Left ventricle myocardium inferior (tissue), 1 donor: ENCODE data around the gene GRM7. TPM values are rescaled to one million over a fixed set of nuclear protein-coding genes. Genes with fewer than 3 reads are reported as not detected.

Experiments
- DNase-seq: peaks from one replicate; pipeline ENCODE4 v3.0.0-alpha.2; 2020
- H3K27ac ChIP-seq: fragments of 200-600 bp; replicated peaks from 2 replicates; pipeline ENCODE4 v1.8.0; 2021
- H3K27me3 ChIP-seq: fragments of 200-600 bp; 2 replicates; pipeline ENCODE4 v1.8.0; 2021; ENCODE audit warnings: low read depth
- H3K36me3 ChIP-seq: fragments of 200-600 bp; 2 replicates; pipeline ENCODE4 v1.8.0; 2021
- H3K4me1 ChIP-seq: fragments of 200-600 bp; 2 replicates; pipeline ENCODE4 v1.8.0; 2021
- H3K4me3 ChIP-seq: fragments of 200-600 bp; 2 replicates; pipeline ENCODE4 v1.8.0; 2021; ENCODE audit warnings: mild to moderate bottlenecking, moderate library complexity
- H3K9me3 ChIP-seq: fragments of 200-600 bp; replicated peaks from 2 replicates; pipeline ENCODE4 v1.8.0; 2021
- intact Hi-C: fragments of 100-400 bp; cut with micrococcal nuclease; formaldehyde crosslinking; loops from one replicate; pipeline ENCODE4 v1.11.0; 2022
- total RNA-seq: library from RNA; stranded (reverse); fragmentation: NEBNext Ultra II Directional; extraction: Animal tissue kit (Norgen Biotek cat#: 25700); gene quantifications from one replicate; pipeline ENCODE4 v1.2.1, GENCODE V29; 2021
- TF ChIP-seq, protein P1 (sequence below): fragments of 200-600 bp; IDR thresholded peaks from 2 replicates; pipeline ENCODE4 v1.8.0; 2021; ENCODE audit warnings: antibody characterized with exemption, mild to moderate bottlenecking, borderline replicate concordance
- donor health status: DM: no; HTN: yes; CAD: no; lungs with severe emphysema.

The GRM7 gene
- total RNA-seq, 1 donor from 2014 or later: not detected

- no peaks in the 10 kb centered on the region for H3K27me3 ChIP-seq
- H3K4me3 ChIP-seq: no peak overlapping the region
- H3K27ac ChIP-seq: no peak overlapping the region
- no peak for DNase-seq
- TF ChIP-seq, protein P1, sequence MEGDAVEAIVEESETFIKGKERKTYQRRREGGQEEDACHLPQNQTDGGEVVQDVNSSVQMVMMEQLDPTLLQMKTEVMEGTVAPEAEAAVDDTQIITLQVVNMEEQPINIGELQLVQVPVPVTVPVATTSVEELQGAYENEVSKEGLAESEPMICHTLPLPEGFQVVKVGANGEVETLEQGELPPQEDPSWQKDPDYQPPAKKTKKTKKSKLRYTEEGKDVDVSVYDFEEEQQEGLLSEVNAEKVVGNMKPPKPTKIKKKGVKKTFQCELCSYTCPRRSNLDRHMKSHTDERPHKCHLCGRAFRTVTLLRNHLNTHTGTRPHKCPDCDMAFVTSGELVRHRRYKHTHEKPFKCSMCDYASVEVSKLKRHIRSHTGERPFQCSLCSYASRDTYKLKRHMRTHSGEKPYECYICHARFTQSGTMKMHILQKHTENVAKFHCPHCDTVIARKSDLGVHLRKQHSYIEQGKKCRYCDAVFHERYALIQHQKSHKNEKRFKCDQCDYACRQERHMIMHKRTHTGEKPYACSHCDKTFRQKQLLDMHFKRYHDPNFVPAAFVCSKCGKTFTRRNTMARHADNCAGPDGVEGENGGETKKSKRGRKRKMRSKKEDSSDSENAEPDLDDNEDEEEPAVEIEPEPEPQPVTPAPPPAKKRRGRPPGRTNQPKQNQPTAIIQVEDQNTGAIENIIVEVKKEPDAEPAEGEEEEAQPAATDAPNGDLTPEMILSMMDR: no peak
- peaks cover 8% of the 10 kb centered on the region for H3K9me3 ChIP-seq
- intact Hi-C loops: no loop called here
- H3K4me1 ChIP-seq: peaks cover 5% of the 10 kb centered on the region
- H3K36me3 ChIP-seq: no peaks in the 10 kb centered on the region
Observed at GRCh38 chr3:7576506-7576905, 715.6 kb downstream of the GRM7 start.

DNA sequence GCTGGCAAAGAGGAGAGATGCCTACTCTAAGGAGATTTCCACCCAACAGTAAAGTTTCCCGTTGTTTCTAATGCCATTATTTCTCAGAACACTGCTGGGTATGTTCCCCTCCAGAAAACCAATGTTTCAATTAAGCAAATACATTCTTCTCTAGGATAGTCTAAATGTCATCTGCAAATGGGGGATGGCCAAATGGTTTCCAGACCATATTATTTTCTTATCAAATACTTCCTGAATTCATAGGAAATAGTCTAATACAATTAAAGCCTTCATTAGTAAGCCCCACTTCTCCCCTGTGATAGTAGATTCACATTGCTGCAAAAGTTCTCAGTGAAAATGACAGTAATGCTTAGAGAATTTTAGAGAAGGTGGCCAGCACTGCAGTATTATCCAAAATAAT lies 716.6 kb downstream of the GRM7 start:
- no peaks in the 10 kb centered on the region for H3K36me3 ChIP-seq
- intact Hi-C loops: no loop called here
- peaks cover 5% of the 10 kb centered on the region for H3K4me1 ChIP-seq
- no peak overlapping the region for H3K4me3 ChIP-seq
- no peak overlapping the region for H3K27ac ChIP-seq
- H3K27me3 ChIP-seq: no peaks in the 10 kb centered on the region
- no peak for DNase-seq
- TF ChIP-seq, protein P1: no peak
- H3K9me3 ChIP-seq: no peaks in the 10 kb centered on the region

GRCh38 chr3:7581831-7582230 lies 720.9 kb downstream of the GRM7 start:
- Histone ChIP-seq H3K9me3 (peaks cover 5% of the 10 kb centered on the region), H3K27me3 (no peaks in the 10 kb centered on the region), H3K4me3 (no peak overlapping the region), H3K27ac (no peak overlapping the region), H3K4me1 (no peaks in the 10 kb centered on the region), H3K36me3 (no peaks in the 10 kb centered on the region)
- TF ChIP-seq, protein P1: no peak
- intact Hi-C loops: no loop called here
- no peak for DNase-seq

DNA sequence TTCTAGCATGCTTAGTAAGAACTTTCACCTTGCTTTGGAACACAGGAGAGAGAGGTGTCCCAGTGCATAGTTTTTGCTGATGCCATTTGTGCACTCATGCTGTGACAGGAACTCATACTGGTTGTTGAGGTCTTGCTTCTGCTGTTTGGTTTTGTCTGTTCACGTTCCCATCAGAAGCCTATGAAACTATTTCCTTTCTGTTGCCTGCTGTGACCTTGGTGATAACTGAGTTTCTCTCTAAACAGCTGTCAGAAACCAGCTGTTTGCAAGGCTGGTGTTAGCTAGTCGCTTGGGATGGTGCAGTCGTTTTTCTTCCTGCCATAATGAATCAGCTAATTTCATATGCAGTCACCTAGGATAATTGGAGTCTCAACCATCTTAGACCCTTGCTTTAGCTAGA lies 724.1 kb downstream of the GRM7 start:
- no peaks in the 10 kb centered on the region for H3K4me1 ChIP-seq
- no peaks in the 10 kb centered on the region for H3K36me3 ChIP-seq
- DNase-seq: no peak
- no peaks in the 10 kb centered on the region for H3K27me3 ChIP-seq
- no peak overlapping the region for H3K4me3 ChIP-seq
- H3K9me3 ChIP-seq: peaks cover 5% of the 10 kb centered on the region
- no peak overlapping the region for H3K27ac ChIP-seq
- TF ChIP-seq, protein P1: no peak
- intact Hi-C loops: no loop called here

- intact Hi-C loops: no loop called here
- Histone ChIP-seq H3K27ac (no peak overlapping the region), H3K4me3 (no peak overlapping the region), H3K4me1 (no peaks in the 10 kb centered on the region), H3K9me3 (peaks cover 2% of the 10 kb centered on the region), H3K36me3 (no peaks in the 10 kb centered on the region), H3K27me3 (no peaks in the 10 kb centered on the region)
- TF ChIP-seq, protein P1: no peak
- DNase-seq: no peak
Observed at GRCh38 chr3:7588236-7588635, 727.3 kb downstream of the GRM7 start.

- Histone ChIP-seq H3K4me3 (no peak overlapping the region), H3K9me3 (no peaks in the 10 kb centered on the region), H3K27me3 (no peaks in the 10 kb centered on the region), H3K27ac (no peak overlapping the region), H3K36me3 (no peaks in the 10 kb centered on the region), H3K4me1 (no peaks in the 10 kb centered on the region)
- DNase-seq: no peak
- TF ChIP-seq, protein P1: no peak
- intact Hi-C loops: no loop called here
Observed at GRCh38 chr3:7589526-7589925, 728.6 kb downstream of the GRM7 start.
